ENCODE results near the gene SEPTIN12.

GRCh38 chr16:4762205-4762604 is 25.9 kb downstream of the SEPTIN12 start:
- TF ChIP-seq EZH2 (IDR thresholded peaks at IDR 0.05; ENCODE audit: borderline replicate concordance, insufficient read depth, low read length, poor library complexity, severe bottlenecking) (no peak), CTCF (IDR thresholded peaks at IDR 0.05; ENCODE audit: poor library complexity, severe bottlenecking) (no peak), RAD21 (conservative IDR thresholded peaks at IDR 0.05) (no peak), POLR2AphosphoS5 (IDR thresholded peaks at IDR 0.05) (no peak), EP300 (conservative IDR thresholded peaks at IDR 0.05; ENCODE audit: poor library complexity, severe bottlenecking) (no peak), MXI1 (conservative IDR thresholded peaks at IDR 0.05; ENCODE audit: poor library complexity, severe bottlenecking) (no peak), SMC3 (conservative IDR thresholded peaks at IDR 0.05; ENCODE audit: poor library complexity) (no peak), TAF1 (IDR thresholded peaks at IDR 0.05; ENCODE audit: low read depth) (no peak)
- TF ChIP-seq, protein P1, sequence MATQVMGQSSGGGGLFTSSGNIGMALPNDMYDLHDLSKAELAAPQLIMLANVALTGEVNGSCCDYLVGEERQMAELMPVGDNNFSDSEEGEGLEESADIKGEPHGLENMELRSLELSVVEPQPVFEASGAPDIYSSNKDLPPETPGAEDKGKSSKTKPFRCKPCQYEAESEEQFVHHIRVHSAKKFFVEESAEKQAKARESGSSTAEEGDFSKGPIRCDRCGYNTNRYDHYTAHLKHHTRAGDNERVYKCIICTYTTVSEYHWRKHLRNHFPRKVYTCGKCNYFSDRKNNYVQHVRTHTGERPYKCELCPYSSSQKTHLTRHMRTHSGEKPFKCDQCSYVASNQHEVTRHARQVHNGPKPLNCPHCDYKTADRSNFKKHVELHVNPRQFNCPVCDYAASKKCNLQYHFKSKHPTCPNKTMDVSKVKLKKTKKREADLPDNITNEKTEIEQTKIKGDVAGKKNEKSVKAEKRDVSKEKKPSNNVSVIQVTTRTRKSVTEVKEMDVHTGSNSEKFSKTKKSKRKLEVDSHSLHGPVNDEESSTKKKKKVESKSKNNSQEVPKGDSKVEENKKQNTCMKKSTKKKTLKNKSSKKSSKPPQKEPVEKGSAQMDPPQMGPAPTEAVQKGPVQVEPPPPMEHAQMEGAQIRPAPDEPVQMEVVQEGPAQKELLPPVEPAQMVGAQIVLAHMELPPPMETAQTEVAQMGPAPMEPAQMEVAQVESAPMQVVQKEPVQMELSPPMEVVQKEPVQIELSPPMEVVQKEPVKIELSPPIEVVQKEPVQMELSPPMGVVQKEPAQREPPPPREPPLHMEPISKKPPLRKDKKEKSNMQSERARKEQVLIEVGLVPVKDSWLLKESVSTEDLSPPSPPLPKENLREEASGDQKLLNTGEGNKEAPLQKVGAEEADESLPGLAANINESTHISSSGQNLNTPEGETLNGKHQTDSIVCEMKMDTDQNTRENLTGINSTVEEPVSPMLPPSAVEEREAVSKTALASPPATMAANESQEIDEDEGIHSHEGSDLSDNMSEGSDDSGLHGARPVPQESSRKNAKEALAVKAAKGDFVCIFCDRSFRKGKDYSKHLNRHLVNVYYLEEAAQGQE (IDR thresholded peaks at IDR 0.05; ENCODE audit: borderline replicate concordance): no peak

All from neural cell (in vitro differentiated cells).